ENCODE measurements around the gene HNF1B.
A peak's percentile ranks its signal among the peaks of the same experiment; 100 is the strongest.

- TF ChIP-seq, protein P1, sequence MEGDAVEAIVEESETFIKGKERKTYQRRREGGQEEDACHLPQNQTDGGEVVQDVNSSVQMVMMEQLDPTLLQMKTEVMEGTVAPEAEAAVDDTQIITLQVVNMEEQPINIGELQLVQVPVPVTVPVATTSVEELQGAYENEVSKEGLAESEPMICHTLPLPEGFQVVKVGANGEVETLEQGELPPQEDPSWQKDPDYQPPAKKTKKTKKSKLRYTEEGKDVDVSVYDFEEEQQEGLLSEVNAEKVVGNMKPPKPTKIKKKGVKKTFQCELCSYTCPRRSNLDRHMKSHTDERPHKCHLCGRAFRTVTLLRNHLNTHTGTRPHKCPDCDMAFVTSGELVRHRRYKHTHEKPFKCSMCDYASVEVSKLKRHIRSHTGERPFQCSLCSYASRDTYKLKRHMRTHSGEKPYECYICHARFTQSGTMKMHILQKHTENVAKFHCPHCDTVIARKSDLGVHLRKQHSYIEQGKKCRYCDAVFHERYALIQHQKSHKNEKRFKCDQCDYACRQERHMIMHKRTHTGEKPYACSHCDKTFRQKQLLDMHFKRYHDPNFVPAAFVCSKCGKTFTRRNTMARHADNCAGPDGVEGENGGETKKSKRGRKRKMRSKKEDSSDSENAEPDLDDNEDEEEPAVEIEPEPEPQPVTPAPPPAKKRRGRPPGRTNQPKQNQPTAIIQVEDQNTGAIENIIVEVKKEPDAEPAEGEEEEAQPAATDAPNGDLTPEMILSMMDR (IDR thresholded peaks at IDR 0.05; ENCODE audit: low read depth, low read length, missing input control): no peak
- TF ChIP-seq GABPA (IDR thresholded peaks at IDR 0.05 in 1 of 2, conservative IDR thresholded peaks at IDR 0.05 in 1 of 2) (no peak), RAD21 (IDR thresholded peaks at IDR 0.05) (peak in 1 of 2 donors; percentile 4), HNF4G (IDR thresholded peaks at IDR 0.05) (no peak), FOXA1 (IDR thresholded peaks at IDR 0.05) (no peak), YY1 (IDR thresholded peaks at IDR 0.05) (peak; percentile 85), TAF1 (conservative IDR thresholded peaks at IDR 0.05) (no peak)
- TF ChIP-seq, protein P2, sequence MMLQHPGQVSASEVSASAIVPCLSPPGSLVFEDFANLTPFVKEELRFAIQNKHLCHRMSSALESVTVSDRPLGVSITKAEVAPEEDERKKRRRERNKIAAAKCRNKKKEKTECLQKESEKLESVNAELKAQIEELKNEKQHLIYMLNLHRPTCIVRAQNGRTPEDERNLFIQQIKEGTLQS (IDR thresholded peaks at IDR 0.05): no peak
- TF ChIP-seq, protein P3, sequence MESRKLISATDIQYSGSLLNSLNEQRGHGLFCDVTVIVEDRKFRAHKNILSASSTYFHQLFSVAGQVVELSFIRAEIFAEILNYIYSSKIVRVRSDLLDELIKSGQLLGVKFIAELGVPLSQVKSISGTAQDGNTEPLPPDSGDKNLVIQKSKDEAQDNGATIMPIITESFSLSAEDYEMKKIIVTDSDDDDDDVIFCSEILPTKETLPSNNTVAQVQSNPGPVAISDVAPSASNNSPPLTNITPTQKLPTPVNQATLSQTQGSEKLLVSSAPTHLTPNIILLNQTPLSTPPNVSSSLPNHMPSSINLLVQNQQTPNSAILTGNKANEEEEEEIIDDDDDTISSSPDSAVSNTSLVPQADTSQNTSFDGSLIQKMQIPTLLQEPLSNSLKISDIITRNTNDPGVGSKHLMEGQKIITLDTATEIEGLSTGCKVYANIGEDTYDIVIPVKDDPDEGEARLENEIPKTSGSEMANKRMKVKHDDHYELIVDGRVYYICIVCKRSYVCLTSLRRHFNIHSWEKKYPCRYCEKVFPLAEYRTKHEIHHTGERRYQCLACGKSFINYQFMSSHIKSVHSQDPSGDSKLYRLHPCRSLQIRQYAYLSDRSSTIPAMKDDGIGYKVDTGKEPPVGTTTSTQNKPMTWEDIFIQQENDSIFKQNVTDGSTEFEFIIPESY (IDR thresholded peaks at IDR 0.05): no peak
- TF ChIP-seq, protein P4, sequence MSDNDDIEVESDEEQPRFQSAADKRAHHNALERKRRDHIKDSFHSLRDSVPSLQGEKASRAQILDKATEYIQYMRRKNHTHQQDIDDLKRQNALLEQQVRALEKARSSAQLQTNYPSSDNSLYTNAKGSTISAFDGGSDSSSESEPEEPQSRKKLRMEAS (IDR thresholded peaks at IDR 0.05): no peak
These were observed 3.3 kb downstream of the HNF1B start for GRCh38 chr17:37741341-37742115.
